Liver (tissue), 9 donors: ENCODE data around the gene FAM89B. TPM values are rescaled to one million over a fixed set of nuclear protein-coding genes. Genes with fewer than 3 reads are reported as not detected.

ENCODE experiments used
- DNase-seq: peaks from one replicate; pipeline ENCODE4 v3.0.0-alpha.2; 2017; ENCODE audit warnings: low spot score
- H3K27ac ChIP-seq, 2 donors: one replicate each; pipeline ENCODE4 v1.7.0; 2013; ENCODE audit warnings: inconsistent platforms in 2 of 2, low read length in 2 of 2, control low read depth in 1 of 2, low read depth in 1 of 2, mild to moderate bottlenecking in 1 of 2
- H3K27me3 ChIP-seq, 4 donors: one replicate each; pipeline versions ENCODE4 v1.6.1 to v1.7.0; 2013; ENCODE audit warnings: low read length in 3 of 4, inconsistent platforms in 1 of 4, mild to moderate bottlenecking in 1 of 4, moderate library complexity in 1 of 4; ENCODE audit not compliant: control insufficient read depth in 4 of 4, insufficient read depth in 4 of 4
- H3K36me3 ChIP-seq, 4 donors: one replicate each; pipeline versions ENCODE4 v1.6.1 to v1.7.0; 2013; ENCODE audit warnings: low read length in 3 of 4, mild to moderate bottlenecking in 3 of 4, low read depth in 1 of 4, moderate library complexity in 1 of 4; ENCODE audit not compliant: control insufficient read depth in 4 of 4, insufficient read depth in 3 of 4
- H3K4me1 ChIP-seq, 4 donors: one replicate each; pipeline versions ENCODE4 v1.6.1 to v1.7.0; 2013; ENCODE audit warnings: low read length in 3 of 4, mild to moderate bottlenecking in 3 of 4, moderate library complexity in 1 of 4; ENCODE audit not compliant: control insufficient read depth in 4 of 4, insufficient read depth in 4 of 4
- H3K4me3 ChIP-seq, 3 donors: one replicate each; pipeline versions ENCODE4 v1.6.1 to v1.7.0; 2013; ENCODE audit warnings: low read length in 3 of 3, control low read depth in 1 of 3, low read depth in 1 of 3, mild to moderate bottlenecking in 1 of 3
- H3K9ac ChIP-seq, 2 donors: one replicate each; pipeline ENCODE4 v1.7.0; 2013; ENCODE audit warnings: low read length in 2 of 2, mild to moderate bottlenecking in 2 of 2, moderate library complexity in 2 of 2, control low read depth in 1 of 2, low read depth in 1 of 2
- H3K9me3 ChIP-seq, 4 donors: one replicate each; pipeline versions ENCODE4 v1.6.1 to v1.7.0; 2013; ENCODE audit warnings: low read length in 3 of 4; ENCODE audit not compliant: control insufficient read depth in 4 of 4
- ATF3 ChIP-seq: IDR thresholded peaks from 2 replicates; pipeline ENCODE4 v1.6.1; 2016; ENCODE audit warnings: antibody characterized with exemption
- CTCF ChIP-seq: fragments of 150-350 bp; IDR thresholded peaks from 2 replicates; pipeline ENCODE4 v1.5.1; 2017; ENCODE audit warnings: improper control_type of control experiment, low read depth, low read length; ENCODE audit not compliant: missing input control
- EGR1 ChIP-seq, 2 donors: IDR thresholded peaks; 2 replicates each; pipeline ENCODE4 v1.6.1; 2016 to 2018; ENCODE audit warnings: antibody characterized with exemption in 2 of 2, low read depth in 2 of 2
- FOXA1 ChIP-seq: IDR thresholded peaks from 2 replicates; pipeline ENCODE4 v1.6.1; 2016; ENCODE audit warnings: antibody characterized with exemption
- GABPA ChIP-seq, 2 donors: IDR thresholded peaks in 1 of 2; conservative IDR thresholded peaks in 1 of 2; 2 replicates each; pipeline ENCODE4 v1.6.1; 2016; ENCODE audit warnings: antibody characterized with exemption in 2 of 2, mild to moderate bottlenecking in 1 of 2, moderate library complexity in 1 of 2
- HNF4A ChIP-seq, 2 donors: conservative IDR thresholded peaks; 2 replicates each; pipeline ENCODE4 v1.6.1; 2016; ENCODE audit warnings: antibody characterized with exemption in 2 of 2, mild to moderate bottlenecking in 2 of 2
- JUND ChIP-seq, 2 donors: IDR thresholded peaks; 2 replicates each; pipeline ENCODE4 v1.6.1; 2016; ENCODE audit warnings: antibody characterized with exemption in 2 of 2
- REST ChIP-seq: IDR thresholded peaks from 2 replicates; pipeline ENCODE4 v1.6.1; 2016; ENCODE audit warnings: antibody characterized with exemption, mild to moderate bottlenecking
- SP1 ChIP-seq: IDR thresholded peaks from 2 replicates; pipeline ENCODE4 v1.6.1; 2018; ENCODE audit warnings: antibody characterized with exemption, mild to moderate bottlenecking
- WGBS: extraction: QIAGEN DNeasy Blood & Tissue Kit; methylation state at CpG from one replicate; pipeline ENCODE4 v1.1.7; 2013; 5-methylcytosine and 5-hydroxymethylcytosine counted together
- polyA plus RNA-seq, 2 donors: library from polyadenylated mRNA; stranded (reverse) in 1 of 2; unstranded in 1 of 2; fragments of 200-250 nt in 1 of 2; fragments of >200 nt in 1 of 2; fragmentation: Nextera tagmentation in 1 of 2; extraction: Ambion mirVana in 1 of 2; gene quantifications; one replicate each; pipeline versions ENCODE4 v1.2.1 to v1.2.3, GENCODE V29; 2013 to 2015
- total RNA-seq, 2 donors: library from RNA; depleted of rRNA; stranded (reverse); fragments of >200 nt; gene quantifications; one replicate each; pipeline ENCODE4 v1.2.3, GENCODE V29; 2014
- donor health status: healthy.
- donor health status: healthy.
- donor health status: healthy.
- donor health status: healthy.
- donor health status: healthy.

FAM89B gene
- total and polyA plus RNA-seq, 4 donors, result 4.7 to 16.7 (median 9.5) TPM

- TF ChIP-seq SP1 (peak; percentile 80), FOXA1 (no peak), JUND (IDR thresholded peaks at IDR 0.05) (no peak), GABPA (IDR thresholded peaks at IDR 0.05 in 1 of 2, conservative IDR thresholded peaks at IDR 0.05 in 1 of 2) (peak; percentile 91 to 99), EGR1 (IDR thresholded peaks at IDR 0.05; ENCODE audit: low read depth in 2 of 2) (peak in 1 of 2 donors; percentile 18), HNF4A (conservative IDR thresholded peaks at IDR 0.05) (peak in 1 of 2 donors; percentile 41), ATF3 (no peak), REST (peak; percentile 25)
These were observed 2.1 kb upstream of the FAM89B start, which contains the start of gene ZNRD2 (continued) for GRCh38 chr11:65569973-65570918.

GRCh38 chr11:65571420-65571819 is 918 bp upstream of the FAM89B start:
- Histone ChIP-seq H3K9me3 (no peaks in the 10 kb centered on the region), H3K4me3 (peak overlapping the region in 2 of 3 donors; percentile 81 to 93), H3K27me3 (no peaks in the 10 kb centered on the region), H3K36me3 (peaks cover 0 to 6% (median 1%) of the 10 kb centered on the region in 4 donors), H3K9ac (no peak overlapping the region), H3K4me1 (peaks cover 21 to 65% (median 55%) of the 10 kb centered on the region in 4 donors), H3K27ac (peak overlapping the region in 1 of 2 donors; percentile 94)
- no peak for DNase-seq
- TF ChIP-seq REST (no peak), JUND (IDR thresholded peaks at IDR 0.05) (no peak), CTCF (no peak)
- WGBS, result 80% methylated on average over 9 of the region's 9 CpGs
